Peyer's patch (tissue), 4 donors: ENCODE measurements around the gene STAM. TPM values are rescaled to one million over a fixed set of nuclear protein-coding genes. Genes with fewer than 3 reads are reported as not detected.

ENCODE experiments used
- DNase-seq, 3 donors: peaks; one replicate each; pipeline ENCODE4 v3.0.0-alpha.2; 2017 to 2019
- H3K27ac ChIP-seq, 4 donors: fragments of 200-600 bp; sonication (generic); one replicate each; pipeline ENCODE4 v1.5.1; 2016 to 2019
- H3K27me3 ChIP-seq, 2 donors: fragments of 200-600 bp; sonication (generic); one replicate each; pipeline ENCODE4 v1.5.1; 2019
- H3K36me3 ChIP-seq, 3 donors: fragments of 200-600 bp; sonication (generic); one replicate each; pipeline ENCODE4 v1.5.1; 2016 to 2019
- H3K4me1 ChIP-seq, 4 donors: fragments of 200-600 bp; sonication (generic); one replicate each; pipeline ENCODE4 v1.5.1; 2016 to 2019
- H3K4me3 ChIP-seq, 4 donors: fragments of 200-600 bp; sonication (generic); 1 replicate in 3 of 4; 2 replicates in 1 of 4; pipeline ENCODE4 v1.5.1; 2016 to 2019; ENCODE audit warnings: mild to moderate bottlenecking in 1 of 4
- H3K9me3 ChIP-seq, 4 donors: fragments of 200-600 bp; sonication (generic); one replicate each; pipeline ENCODE4 v1.5.1; 2016 to 2019; ENCODE audit warnings: mild to moderate bottlenecking in 1 of 4
- POLR2A ChIP-seq, 2 donors: fragments of 450-650 bp; IDR thresholded peaks; one replicate each; pipeline ENCODE4 v1.5.1; 2017; ENCODE audit warnings: antibody characterized with exemption in 2 of 2, mild to moderate bottlenecking in 2 of 2, moderate library complexity in 2 of 2
- total RNA-seq, 4 donors: library from RNA; depleted of rRNA; stranded (reverse); fragments of >200 nt; gene quantifications; one replicate each; pipeline ENCODE4 v1.1.0, GENCODE V29; 2016
- TF ChIP-seq, protein P1 (sequence below), 6 experiments: fragments of 450-650 bp in 4 of 6; fragments of 200-600 bp in 2 of 6; sonication (generic) in 1 of 6; IDR thresholded peaks; one replicate each; pipeline ENCODE4 v1.5.1; 2017 to 2019; ENCODE audit warnings: antibody characterized with exemption in 6 of 6, mild to moderate bottlenecking in 3 of 6, moderate library complexity in 1 of 6

The STAM gene
- total RNA-seq, result 10 to 100 TPM in 3 of 4 donors, 1 to 10 TPM in 1; 7.9 to 28.1 (median 16.2) TPM

DNA sequence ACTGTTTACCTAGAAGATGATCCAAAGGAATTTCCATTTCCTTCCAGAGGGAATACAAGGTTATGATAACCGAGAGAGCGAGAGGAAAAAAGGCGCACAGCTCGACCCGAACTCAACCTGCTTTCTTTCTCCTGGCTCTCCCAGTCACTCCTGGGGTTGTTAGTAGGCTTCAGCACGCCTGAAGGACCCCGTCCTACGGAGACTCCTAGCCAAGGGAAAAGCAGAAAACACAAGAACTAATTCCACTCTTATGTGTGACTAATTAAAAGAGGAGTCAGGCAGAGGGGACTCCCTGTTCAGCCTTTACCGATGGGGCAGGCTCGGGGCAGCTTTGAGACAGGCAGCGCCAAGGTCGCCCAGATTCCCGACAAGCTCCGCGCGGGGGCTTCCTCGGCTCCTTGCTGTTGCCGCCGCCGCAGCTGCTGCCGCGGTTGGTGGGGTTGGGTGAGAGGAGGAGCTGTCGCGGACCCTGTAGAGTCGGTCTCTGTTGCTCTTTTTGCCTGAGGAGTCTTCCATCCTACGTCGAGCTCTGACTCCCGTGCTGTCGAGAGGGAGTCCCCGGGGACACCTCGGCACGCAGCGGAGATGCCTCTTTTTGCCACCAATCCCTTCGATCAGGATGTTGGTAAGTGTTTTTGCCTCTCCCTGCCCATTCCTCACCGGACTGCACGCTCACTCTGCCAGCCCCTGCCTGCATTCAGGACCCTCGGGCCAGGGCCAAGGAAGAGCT, at the start of gene STAM:
Gene STAM, plus strand, starts transcription at position 397 of the 730 bp plus-strand sequence. Its CDS starts 189 bp downstream, at position 586.
- H3K27ac ChIP-seq, result peak within 1 kb of the TSS; percentile 89 to 97 (median 92)

DNA sequence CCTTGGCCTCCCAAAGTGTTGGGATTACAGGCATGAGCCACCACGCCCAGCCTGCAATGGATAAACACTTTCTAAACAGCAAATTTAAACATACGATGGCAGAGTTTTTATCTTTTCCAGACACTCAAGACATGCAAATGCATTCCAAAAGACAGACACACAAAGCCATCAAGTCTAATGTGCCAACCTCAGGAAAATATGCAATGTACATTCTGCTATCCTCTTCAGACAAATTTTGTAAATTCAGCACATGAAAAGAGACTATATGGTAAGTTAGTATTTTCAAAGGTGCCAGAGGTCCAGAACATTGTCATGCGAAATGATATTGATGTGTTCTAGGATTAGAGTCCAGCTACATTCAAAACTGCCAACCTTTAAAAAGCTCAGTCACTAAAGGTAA, 46.6 kb upstream of the STAM start:
- H3K4me1 ChIP-seq, result no peaks in the 10 kb centered on the region
- TF ChIP-seq, protein P1, sequence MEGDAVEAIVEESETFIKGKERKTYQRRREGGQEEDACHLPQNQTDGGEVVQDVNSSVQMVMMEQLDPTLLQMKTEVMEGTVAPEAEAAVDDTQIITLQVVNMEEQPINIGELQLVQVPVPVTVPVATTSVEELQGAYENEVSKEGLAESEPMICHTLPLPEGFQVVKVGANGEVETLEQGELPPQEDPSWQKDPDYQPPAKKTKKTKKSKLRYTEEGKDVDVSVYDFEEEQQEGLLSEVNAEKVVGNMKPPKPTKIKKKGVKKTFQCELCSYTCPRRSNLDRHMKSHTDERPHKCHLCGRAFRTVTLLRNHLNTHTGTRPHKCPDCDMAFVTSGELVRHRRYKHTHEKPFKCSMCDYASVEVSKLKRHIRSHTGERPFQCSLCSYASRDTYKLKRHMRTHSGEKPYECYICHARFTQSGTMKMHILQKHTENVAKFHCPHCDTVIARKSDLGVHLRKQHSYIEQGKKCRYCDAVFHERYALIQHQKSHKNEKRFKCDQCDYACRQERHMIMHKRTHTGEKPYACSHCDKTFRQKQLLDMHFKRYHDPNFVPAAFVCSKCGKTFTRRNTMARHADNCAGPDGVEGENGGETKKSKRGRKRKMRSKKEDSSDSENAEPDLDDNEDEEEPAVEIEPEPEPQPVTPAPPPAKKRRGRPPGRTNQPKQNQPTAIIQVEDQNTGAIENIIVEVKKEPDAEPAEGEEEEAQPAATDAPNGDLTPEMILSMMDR (IDR thresholded peaks at IDR 0.05), result no peak
- no peak for TF ChIP-seq POLR2A (IDR thresholded peaks at IDR 0.05)
- no peaks in the 10 kb centered on the region for H3K9me3 ChIP-seq
- H3K4me3 ChIP-seq, result no peak overlapping the region
- no peaks in the 10 kb centered on the region for H3K36me3 ChIP-seq
- no peak for DNase-seq
- H3K27me3 ChIP-seq, result no peaks in the 10 kb centered on the region
- H3K27ac ChIP-seq, result no peak overlapping the region

More for the DNA sequence above, at the start of gene STAM:
- DNase-seq, result peak; percentile 89 to 94 (median 90)
- Histone ChIP-seq H3K27me3 (no peaks in the 10 kb centered on the region), H3K4me1 (peaks cover 0 to 45% (median 5%) of the 10 kb centered on the region in 4 donors), H3K36me3 (no peaks in the 10 kb centered on the region), H3K9me3 (no peaks in the 10 kb centered on the region), H3K4me3 (peak within 1 kb of the TSS; percentile 62 to 82 (median 68))
- peak; percentile 26 to 52 for TF ChIP-seq POLR2A (IDR thresholded peaks at IDR 0.05)
- TF ChIP-seq, protein P1 (IDR thresholded peaks at IDR 0.05), result no peak

DNA sequence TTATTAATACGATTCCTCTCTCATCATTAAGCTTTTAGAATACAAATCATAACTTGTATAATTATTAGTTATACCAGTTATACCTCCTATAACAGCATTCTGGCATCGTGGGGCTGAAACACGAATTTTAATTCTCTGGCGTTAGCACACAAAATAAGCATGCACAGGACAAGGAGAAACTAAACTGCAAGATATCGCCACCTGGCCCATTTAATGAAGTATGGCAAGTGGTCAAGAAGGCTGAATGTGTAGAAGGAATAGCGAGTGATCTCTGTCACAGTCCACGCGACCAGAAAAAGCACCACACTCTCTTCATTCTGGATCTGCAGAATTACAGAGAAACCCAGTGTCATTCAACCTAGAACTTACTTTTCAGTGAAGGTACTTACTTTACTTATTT, 44.9 kb upstream of the STAM start:
- Histone ChIP-seq H3K4me1 (no peaks in the 10 kb centered on the region), H3K4me3 (no peak overlapping the region), H3K9me3 (no peaks in the 10 kb centered on the region), H3K27ac (no peak overlapping the region), H3K36me3 (no peaks in the 10 kb centered on the region), H3K27me3 (no peaks in the 10 kb centered on the region)
- TF ChIP-seq POLR2A (IDR thresholded peaks at IDR 0.05), result no peak
- TF ChIP-seq, protein P1 (IDR thresholded peaks at IDR 0.05), result peak in 2 of 6 experiments; percentile 28 to 30
- DNase-seq, result no peak

DNA sequence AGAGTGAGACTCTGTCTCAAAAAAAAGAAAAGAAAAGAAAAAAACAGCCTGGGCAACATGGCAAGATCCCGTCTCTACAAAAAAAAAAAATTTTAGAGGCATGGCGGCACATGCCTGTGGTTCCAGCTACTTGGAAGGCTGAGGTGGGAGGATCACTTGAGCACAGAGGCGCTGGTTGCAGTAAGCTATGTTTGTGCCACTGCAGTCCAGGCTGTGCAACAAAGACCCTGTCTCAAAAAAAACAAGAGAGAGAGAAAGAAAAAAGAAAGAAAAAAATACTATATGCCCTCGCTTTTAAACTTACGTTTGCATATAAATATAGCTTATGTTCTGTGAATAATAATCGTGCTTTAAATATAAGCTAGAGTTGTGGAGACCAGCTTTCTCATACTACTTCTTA, 38.0 kb upstream of the STAM start:
- TF ChIP-seq POLR2A (IDR thresholded peaks at IDR 0.05), result no peak
- TF ChIP-seq, protein P1 (IDR thresholded peaks at IDR 0.05), result no peak
- no peaks in the 10 kb centered on the region for H3K27me3 ChIP-seq
- no peaks in the 10 kb centered on the region for H3K36me3 ChIP-seq
- H3K4me1 ChIP-seq, result no peaks in the 10 kb centered on the region
- no peak overlapping the region for H3K27ac ChIP-seq
- no peak for DNase-seq
- H3K4me3 ChIP-seq, result no peak overlapping the region
- no peaks in the 10 kb centered on the region for H3K9me3 ChIP-seq

DNA sequence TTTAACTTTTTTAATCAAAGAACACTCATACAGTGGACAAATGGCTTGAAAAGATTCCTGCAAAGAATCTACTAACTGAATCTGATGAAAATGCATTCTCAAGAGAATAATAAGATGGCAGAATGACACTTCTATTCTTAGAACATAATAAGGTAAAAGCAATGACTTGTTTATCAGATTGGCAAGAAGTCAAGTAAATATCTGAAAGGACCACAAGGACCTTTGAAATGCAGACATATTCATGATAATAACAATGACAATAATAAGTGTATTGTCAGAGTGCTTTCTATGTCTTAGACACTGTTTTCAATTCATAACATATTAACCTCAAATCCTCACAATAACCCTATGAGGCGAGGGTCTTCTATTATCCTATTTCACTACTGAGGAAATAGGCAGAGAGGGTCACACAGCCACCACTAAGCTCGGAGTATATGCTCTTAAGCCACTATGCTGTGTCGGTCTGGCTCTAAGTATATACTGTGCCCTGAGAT, 37.4 kb upstream of the STAM start:
- DNase-seq, result no peak
- H3K9me3 ChIP-seq, result no peaks in the 10 kb centered on the region
- no peaks in the 10 kb centered on the region for H3K36me3 ChIP-seq
- no peak overlapping the region for H3K4me3 ChIP-seq
- H3K27me3 ChIP-seq, result no peaks in the 10 kb centered on the region
- H3K27ac ChIP-seq, result no peak overlapping the region
- no peak for TF ChIP-seq POLR2A (IDR thresholded peaks at IDR 0.05)
- TF ChIP-seq, protein P1 (IDR thresholded peaks at IDR 0.05), result no peak
- no peaks in the 10 kb centered on the region for H3K4me1 ChIP-seq
